KMS-11 (cell line): ENCODE measurements around the gene L1CAM.

ENCODE experiments used
- H2AFZ ChIP-seq: fragments of 200-600 bp; sonication (generic); 2 replicates; pipeline ENCODE4 v1.6.1; 2016; ENCODE audit warnings: antibody characterized with exemption, mixed run types, low read depth
- H3K27ac ChIP-seq: fragments of 200-600 bp; sonication (generic); 2 replicates; pipeline ENCODE4 v1.6.1; 2016; ENCODE audit warnings: mild to moderate bottlenecking, mixed run types
- H3K27me3 ChIP-seq: fragments of 200-600 bp; sonication (generic); 2 replicates; pipeline ENCODE4 v1.6.1; 2017; ENCODE audit warnings: mild to moderate bottlenecking, low read depth, mixed run types, moderate library complexity; ENCODE audit not compliant: insufficient read depth
- H3K36me3 ChIP-seq: fragments of 200-600 bp; sonication (generic); 2 replicates; pipeline ENCODE4 v1.6.1; 2017; ENCODE audit warnings: mild to moderate bottlenecking, mixed run types; ENCODE audit not compliant: insufficient read depth
- H3K4me1 ChIP-seq: fragments of 200-600 bp; sonication (generic); 2 replicates; pipeline ENCODE4 v1.6.1; 2016; ENCODE audit warnings: mild to moderate bottlenecking, low read depth, mixed run types; ENCODE audit not compliant: poor library complexity, severe bottlenecking
- H3K4me2 ChIP-seq: fragments of 200-600 bp; sonication (generic); 2 replicates; pipeline ENCODE4 v1.7.0; 2016; ENCODE audit warnings: mild to moderate bottlenecking, mixed run types
- H3K4me3 ChIP-seq: fragments of 200-600 bp; sonication (generic); IDR thresholded peaks from 2 replicates; pipeline ENCODE4 v1.6.1; 2017; ENCODE audit warnings: low read depth, low read length, mixed read lengths; ENCODE audit not compliant: insufficient read depth
- H3K79me2 ChIP-seq: fragments of 200-600 bp; sonication (generic); 2 replicates; pipeline ENCODE4 v1.6.1; 2016; ENCODE audit warnings: low read depth, mixed run types; ENCODE audit not compliant: insufficient read depth
- H3K9ac ChIP-seq: fragments of 200-600 bp; sonication (generic); 2 replicates; pipeline ENCODE4 v1.6.1; 2016; ENCODE audit warnings: mild to moderate bottlenecking, mixed run types
- H4K20me1 ChIP-seq: fragments of 200-600 bp; sonication (generic); 2 replicates; pipeline ENCODE4 v1.6.1; 2016; ENCODE audit warnings: mild to moderate bottlenecking, mixed run types; ENCODE audit not compliant: insufficient read depth
- CTCF ChIP-seq: fragments of 200-600 bp; sonication (generic); conservative IDR thresholded peaks from 2 replicates; pipeline ENCODE4 v1.6.1; 2017; ENCODE audit warnings: low read depth, mild to moderate bottlenecking, antibody characterized with exemption, low read length, moderate library complexity, mixed read lengths

The L1CAM gene

GRCh38 chrX:153828723-153829548 lies 57.0 kb downstream of the L1CAM start:
- H3K4me2 ChIP-seq, result no peak overlapping the region
- no peak overlapping the region for H2AFZ ChIP-seq
- no peak overlapping the region for H3K9ac ChIP-seq
- H3K27ac ChIP-seq, result no peak overlapping the region
- peaks cover 21% of the 10 kb centered on the region; the same call in 1 of the 2 replicates for H3K27me3 ChIP-seq
- H3K4me1 ChIP-seq, result no peaks in the 10 kb centered on the region
- H3K36me3 ChIP-seq, result no peaks in the 10 kb centered on the region
- no peak overlapping the region for H3K4me3 ChIP-seq
- no peaks in the 10 kb centered on the region for H4K20me1 ChIP-seq
- TF ChIP-seq CTCF, result no peak
- H3K79me2 ChIP-seq, result no peaks in the 10 kb centered on the region

- Histone ChIP-seq H4K20me1 (no peaks in the 10 kb centered on the region), H3K27me3 (peaks cover 21% of the 10 kb centered on the region; the same call in 1 of the 2 replicates), H3K27ac (no peak overlapping the region), H3K9ac (no peak overlapping the region), H3K4me3 (no peak overlapping the region), H3K79me2 (no peaks in the 10 kb centered on the region), H2AFZ (no peak overlapping the region), H3K36me3 (no peaks in the 10 kb centered on the region), H3K4me1 (no peaks in the 10 kb centered on the region), H3K4me2 (no peak overlapping the region)
- no peak for TF ChIP-seq CTCF
Measured at GRCh38 chrX:153828308-153828707, 57.7 kb downstream of the L1CAM start.

GRCh38 chrX:153827903-153828302 lies 58.1 kb downstream of the L1CAM start:
- Histone ChIP-seq H4K20me1 (no peaks in the 10 kb centered on the region), H3K27me3 (peaks cover 21% of the 10 kb centered on the region; the same call in 1 of the 2 replicates), H3K4me2 (no peak overlapping the region), H3K4me1 (no peaks in the 10 kb centered on the region), H3K27ac (no peak overlapping the region), H3K9ac (no peak overlapping the region), H2AFZ (no peak overlapping the region), H3K79me2 (no peaks in the 10 kb centered on the region), H3K4me3 (no peak overlapping the region), H3K36me3 (no peaks in the 10 kb centered on the region)
- no peak for TF ChIP-seq CTCF

GRCh38 chrX:153827016-153827415 lies 59.0 kb downstream of the L1CAM start:
- Histone ChIP-seq H3K27ac (no peak overlapping the region), H3K27me3 (peaks cover 23% of the 10 kb centered on the region; the same call in 1 of the 2 replicates), H3K4me2 (no peak overlapping the region), H3K4me1 (no peaks in the 10 kb centered on the region), H4K20me1 (no peaks in the 10 kb centered on the region), H2AFZ (no peak overlapping the region), H3K36me3 (no peaks in the 10 kb centered on the region), H3K9ac (no peak overlapping the region), H3K4me3 (no peak overlapping the region), H3K79me2 (no peaks in the 10 kb centered on the region)
- no peak for TF ChIP-seq CTCF
